Tibial nerve (tissue), 4 donors: Measurements from ENCODE around the gene HDGFL2. TPM values are rescaled to one million over a fixed set of nuclear protein-coding genes. Genes with fewer than 3 reads are reported as not detected.

Source experiments
- DNase-seq, 2 donors: peaks; one replicate each; pipeline ENCODE4 v3.0.0-alpha.2; 2019; ENCODE audit warnings: low spot score in 2 of 2
- H3K27ac ChIP-seq, 4 donors: fragments of 200-600 bp; sonication (generic) in 3 of 4; one replicate each; pipeline ENCODE4 v1.5.1; 2017 to 2019; ENCODE audit warnings: mild to moderate bottlenecking in 1 of 4
- H3K27me3 ChIP-seq, 2 donors: fragments of 200-600 bp; sonication (generic) in 1 of 2; one replicate each; pipeline versions ENCODE4 v1.5.1 to v1.6.0; 2017 to 2019
- H3K36me3 ChIP-seq, 3 donors: fragments of 200-600 bp; sonication (generic); one replicate each; pipeline ENCODE4 v1.5.1; 2018 to 2019
- H3K4me1 ChIP-seq, 4 donors: fragments of 200-600 bp; sonication (generic) in 3 of 4; one replicate each; pipeline ENCODE4 v1.5.1; 2017 to 2019
- H3K4me3 ChIP-seq, 4 donors: fragments of 200-600 bp; sonication (generic) in 3 of 4; one replicate each; pipeline ENCODE4 v1.5.1; 2017 to 2019; ENCODE audit warnings: mild to moderate bottlenecking in 1 of 4, moderate library complexity in 1 of 4
- H3K9me3 ChIP-seq, 4 donors: fragments of 200-600 bp; sonication (generic) in 3 of 4; one replicate each; pipeline ENCODE4 v1.5.1; 2017 to 2019
- EP300 ChIP-seq, 2 donors: sonication (generic); formaldehyde crosslinking; IDR thresholded peaks; one replicate each; pipeline ENCODE4 v1.6.1; 2017; ENCODE audit warnings: antibody characterized with exemption in 2 of 2, mild to moderate bottlenecking in 1 of 2
- POLR2A ChIP-seq, 2 donors: fragments of 450-650 bp; IDR thresholded peaks; one replicate each; pipeline ENCODE4 v1.6.1; 2017; ENCODE audit warnings: antibody characterized with exemption in 2 of 2, mild to moderate bottlenecking in 2 of 2, moderate library complexity in 2 of 2
- WGBS, 2 donors: methylation state at CpG; one replicate each; pipeline ENCODE4 v1.1.5; 2018; 5-methylcytosine and 5-hydroxymethylcytosine counted together
- total RNA-seq, 4 donors: library from RNA; depleted of rRNA; stranded (reverse); fragments of >200 nt; gene quantifications; one replicate each; pipeline ENCODE4 v1.1.0, GENCODE V29; 2016
- TF ChIP-seq, protein P1 (sequence below), 5 experiments: fragments of 200-600 bp in 3 of 5; fragments of 450-650 bp in 2 of 5; sonication (generic) in 3 of 5; IDR thresholded peaks; one replicate each; pipeline ENCODE4 v1.5.1; 2016 to 2019; ENCODE audit warnings: antibody characterized with exemption in 5 of 5, mild to moderate bottlenecking in 3 of 5, moderate library complexity in 2 of 5

The HDGFL2 gene
- total RNA-seq, result 10 to 100 TPM; 30.2 to 54.0 (median 48.7) TPM

DNA sequence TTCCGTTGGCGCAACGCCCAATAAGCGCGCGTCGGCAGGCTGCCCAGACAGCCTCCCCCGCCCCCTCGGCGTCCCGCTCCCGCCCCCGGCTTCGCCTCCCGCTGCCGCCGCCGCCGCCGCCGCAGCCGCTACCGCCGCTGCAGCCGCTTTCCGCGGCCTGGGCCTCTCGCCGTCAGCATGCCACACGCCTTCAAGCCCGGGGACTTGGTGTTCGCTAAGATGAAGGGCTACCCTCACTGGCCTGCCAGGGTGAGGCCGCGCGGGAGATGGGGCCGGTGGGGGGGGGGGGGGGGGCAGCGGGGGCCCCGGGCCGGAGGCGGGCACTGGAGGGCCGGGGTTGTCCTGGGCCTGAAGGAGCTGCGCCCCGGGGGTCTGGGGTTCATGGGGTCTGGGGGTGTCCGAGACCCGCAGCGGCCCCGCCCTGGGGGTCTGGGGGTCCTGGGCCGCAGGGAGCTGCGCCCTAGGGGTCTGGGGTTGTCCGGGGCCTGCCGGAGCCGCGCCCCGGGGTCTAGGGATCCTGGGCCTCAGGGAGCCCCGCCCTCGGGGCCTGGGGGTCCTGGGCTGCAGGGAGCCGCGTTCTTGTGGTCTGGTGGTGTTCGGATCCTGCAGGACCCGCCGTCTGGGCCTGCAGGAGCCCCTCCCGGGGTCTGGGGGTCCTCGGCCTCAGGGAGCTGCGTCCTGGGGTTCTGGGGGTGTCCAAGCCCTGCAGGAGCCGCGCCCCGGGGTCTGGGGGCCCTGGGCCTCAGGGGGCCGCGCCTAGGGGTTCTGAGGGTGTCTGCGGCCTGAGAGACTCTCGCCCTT, at the start of gene HDGFL2:
Gene HDGFL2, plus strand, starts transcription at position 124 of the 801 bp plus-strand sequence. Its CDS starts 54 bp downstream, at position 178.
- Histone ChIP-seq H3K4me1 (peaks cover 0 to 30% (median 21%) of the 10 kb centered on the region in 4 donors), H3K36me3 (peaks cover 0 to 25% (median 0%) of the 10 kb centered on the region in 3 donors), H3K27ac (peak within 1 kb of the TSS; percentile 47 to 93 (median 88)), H3K27me3 (no peaks in the 10 kb centered on the region), H3K4me3 (peak within 1 kb of the TSS; percentile 79 to 98 (median 86)), H3K9me3 (no peaks in the 10 kb centered on the region)
- DNase-seq, result no peak
- 0% methylated on average over 23 to 50 of the region's 71 CpGs for WGBS, 2 donors
- TF ChIP-seq EP300 (IDR thresholded peaks at IDR 0.05) (no peak), POLR2A (IDR thresholded peaks at IDR 0.05) (no peak)
- TF ChIP-seq, protein P1, sequence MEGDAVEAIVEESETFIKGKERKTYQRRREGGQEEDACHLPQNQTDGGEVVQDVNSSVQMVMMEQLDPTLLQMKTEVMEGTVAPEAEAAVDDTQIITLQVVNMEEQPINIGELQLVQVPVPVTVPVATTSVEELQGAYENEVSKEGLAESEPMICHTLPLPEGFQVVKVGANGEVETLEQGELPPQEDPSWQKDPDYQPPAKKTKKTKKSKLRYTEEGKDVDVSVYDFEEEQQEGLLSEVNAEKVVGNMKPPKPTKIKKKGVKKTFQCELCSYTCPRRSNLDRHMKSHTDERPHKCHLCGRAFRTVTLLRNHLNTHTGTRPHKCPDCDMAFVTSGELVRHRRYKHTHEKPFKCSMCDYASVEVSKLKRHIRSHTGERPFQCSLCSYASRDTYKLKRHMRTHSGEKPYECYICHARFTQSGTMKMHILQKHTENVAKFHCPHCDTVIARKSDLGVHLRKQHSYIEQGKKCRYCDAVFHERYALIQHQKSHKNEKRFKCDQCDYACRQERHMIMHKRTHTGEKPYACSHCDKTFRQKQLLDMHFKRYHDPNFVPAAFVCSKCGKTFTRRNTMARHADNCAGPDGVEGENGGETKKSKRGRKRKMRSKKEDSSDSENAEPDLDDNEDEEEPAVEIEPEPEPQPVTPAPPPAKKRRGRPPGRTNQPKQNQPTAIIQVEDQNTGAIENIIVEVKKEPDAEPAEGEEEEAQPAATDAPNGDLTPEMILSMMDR (IDR thresholded peaks at IDR 0.05), result no peak

DNA sequence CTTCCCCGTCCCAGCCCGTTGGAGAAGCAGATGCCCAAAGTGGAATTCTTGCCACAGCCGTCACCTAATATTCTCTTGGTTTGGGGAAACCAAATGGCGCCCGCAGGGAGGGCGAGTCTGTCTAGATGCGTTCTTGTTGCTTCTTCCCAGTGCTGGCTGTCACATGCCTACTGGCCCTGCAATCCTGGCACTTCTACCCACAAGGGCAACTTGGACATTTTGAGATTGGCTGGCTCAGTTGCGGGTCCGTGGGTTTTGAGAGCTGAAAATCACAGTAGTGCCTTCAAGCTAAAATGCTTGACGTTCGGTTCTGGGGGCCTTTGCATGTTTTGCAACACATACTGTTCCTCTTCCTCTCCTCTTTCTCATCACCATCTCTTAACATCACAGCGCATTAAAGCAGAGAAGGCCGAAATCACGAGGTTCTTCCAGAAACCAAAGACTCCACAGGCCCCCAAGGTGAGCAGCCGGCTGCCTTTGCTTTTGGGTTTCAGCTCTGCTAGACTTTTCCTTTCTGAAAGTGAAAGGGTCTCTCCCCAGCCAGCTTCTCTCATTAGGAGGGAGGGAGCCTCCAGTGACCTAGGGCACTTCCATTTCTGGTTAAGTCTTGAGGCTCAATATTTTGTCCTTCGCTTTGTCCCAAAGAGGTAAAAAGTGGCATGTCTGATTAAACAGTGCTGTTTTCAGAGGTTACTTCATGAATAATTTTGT, 48.5 kb upstream of the HDGFL2 start:
- DNase-seq, result no peak
- no peak overlapping the region for H3K4me3 ChIP-seq
- WGBS, 2 donors, result 85 to 88% methylated on average over 16 of the region's 16 CpGs
- no peaks in the 10 kb centered on the region for H3K9me3 ChIP-seq
- H3K27ac ChIP-seq, result no peak overlapping the region
- TF ChIP-seq EP300 (IDR thresholded peaks at IDR 0.05) (no peak), POLR2A (IDR thresholded peaks at IDR 0.05) (no peak)
- TF ChIP-seq, protein P1 (IDR thresholded peaks at IDR 0.05), result no peak
- no peaks in the 10 kb centered on the region for H3K27me3 ChIP-seq
- H3K36me3 ChIP-seq, result peaks cover 0 to 33% (median 0%) of the 10 kb centered on the region in 3 donors
- no peaks in the 10 kb centered on the region for H3K4me1 ChIP-seq

DNA sequence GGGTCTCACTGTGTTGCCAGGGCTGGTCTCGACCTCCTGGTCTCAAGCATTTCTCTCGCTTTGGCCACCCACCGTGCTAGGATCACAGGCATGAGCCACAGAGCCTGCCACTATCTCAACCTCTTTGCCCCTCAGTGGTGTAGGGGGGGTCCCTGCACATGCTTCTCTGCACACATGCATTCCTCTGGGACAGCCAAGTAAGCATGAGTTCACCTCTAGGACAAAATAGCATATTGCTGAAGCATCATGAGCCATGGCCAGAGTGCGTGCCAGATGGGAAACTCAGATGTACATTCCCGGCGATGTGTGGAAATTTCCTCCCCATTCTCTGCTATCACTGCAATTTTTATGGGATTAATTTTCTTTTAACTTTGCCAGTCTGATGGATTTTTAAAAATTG, 46.6 kb upstream of the HDGFL2 start:
- Histone ChIP-seq H3K9me3 (no peaks in the 10 kb centered on the region), H3K36me3 (peaks cover 0 to 51% (median 0%) of the 10 kb centered on the region in 3 donors), H3K27me3 (no peaks in the 10 kb centered on the region), H3K4me3 (no peak overlapping the region), H3K4me1 (no peaks in the 10 kb centered on the region), H3K27ac (no peak overlapping the region)
- no peak for TF ChIP-seq POLR2A (IDR thresholded peaks at IDR 0.05)
- no peak for TF ChIP-seq EP300 (IDR thresholded peaks at IDR 0.05)
- TF ChIP-seq, protein P1 (IDR thresholded peaks at IDR 0.05), result no peak
- 88 to 89% methylated on average over 6 of the region's 6 CpGs for WGBS, 2 donors
- no peak for DNase-seq

DNA sequence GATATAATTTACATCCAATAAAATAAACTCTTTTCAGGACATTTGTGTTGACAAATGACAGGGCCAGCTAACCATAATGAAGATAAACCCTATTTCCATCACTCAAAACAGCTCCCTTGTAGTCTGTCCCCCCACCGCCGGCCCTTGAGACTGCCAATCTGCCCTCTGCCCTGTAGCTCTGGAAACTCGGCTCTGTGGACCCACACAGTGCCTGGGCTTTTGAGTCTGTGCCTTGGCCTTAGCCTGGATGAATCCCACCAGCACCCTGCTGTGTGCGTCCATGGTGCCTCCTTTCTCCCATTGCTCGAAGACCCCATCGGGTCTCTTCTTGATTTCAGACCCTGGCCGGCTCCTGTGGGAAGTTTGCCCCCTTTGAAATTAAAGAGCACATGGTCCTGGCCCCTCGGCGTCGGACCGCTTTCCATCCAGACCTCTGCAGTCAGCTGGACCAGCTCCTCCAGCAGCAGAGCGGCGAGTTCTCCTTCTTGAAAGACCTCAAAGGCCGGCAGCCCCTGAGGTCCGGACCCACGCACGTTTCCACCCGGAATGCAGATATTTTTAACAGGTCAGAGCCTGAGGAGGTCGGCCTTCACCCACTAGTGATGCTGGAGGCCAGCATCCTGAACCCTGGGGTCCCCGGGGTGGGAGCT, 43.6 kb upstream of the HDGFL2 start:
- Histone ChIP-seq H3K9me3 (no peaks in the 10 kb centered on the region), H3K36me3 (peaks cover 0 to 70% (median 0%) of the 10 kb centered on the region in 3 donors), H3K4me1 (no peaks in the 10 kb centered on the region), H3K27me3 (no peaks in the 10 kb centered on the region), H3K4me3 (no peak overlapping the region), H3K27ac (no peak overlapping the region)
- TF ChIP-seq POLR2A (IDR thresholded peaks at IDR 0.05) (no peak), EP300 (IDR thresholded peaks at IDR 0.05) (no peak)
- TF ChIP-seq, protein P1 (IDR thresholded peaks at IDR 0.05), result no peak
- DNase-seq, result no peak
- WGBS, 2 donors, result 89% methylated on average over 20 of the region's 20 CpGs
